GM21528 (cell line): ENCODE data around the gene DNAJC5G.
"Not testable (repeated sequence)": the region's sequence is repeated elsewhere in the genome, so short reads cannot be mapped to it uniquely, and the experiment has no call there.

ENCODE experiments used
- ATAC-seq: cut with Tn5 transposase; IDR thresholded peaks from one replicate; pipeline ENCODE4 v1.9.1; 2021; ENCODE audit warnings: mild to moderate bottlenecking, moderate library complexity; ENCODE audit not compliant: unreplicated experiment, low FRiP score

DNAJC5G gene

GRCh38 chr2:27250652-27251379 lies 24.4 kb upstream of the DNAJC5G start:
- no peak for ATAC-seq

- no peak for ATAC-seq
Measured at GRCh38 chr2:27251766-27252165, 23.5 kb upstream of the DNAJC5G start.

GRCh38 chr2:27255187-27255586 lies 20.0 kb upstream of the DNAJC5G start:
- ATAC-seq, result no peak

- ATAC-seq, result no peak
Measured at GRCh38 chr2:27255660-27256059, 19.6 kb upstream of the DNAJC5G start.

DNA sequence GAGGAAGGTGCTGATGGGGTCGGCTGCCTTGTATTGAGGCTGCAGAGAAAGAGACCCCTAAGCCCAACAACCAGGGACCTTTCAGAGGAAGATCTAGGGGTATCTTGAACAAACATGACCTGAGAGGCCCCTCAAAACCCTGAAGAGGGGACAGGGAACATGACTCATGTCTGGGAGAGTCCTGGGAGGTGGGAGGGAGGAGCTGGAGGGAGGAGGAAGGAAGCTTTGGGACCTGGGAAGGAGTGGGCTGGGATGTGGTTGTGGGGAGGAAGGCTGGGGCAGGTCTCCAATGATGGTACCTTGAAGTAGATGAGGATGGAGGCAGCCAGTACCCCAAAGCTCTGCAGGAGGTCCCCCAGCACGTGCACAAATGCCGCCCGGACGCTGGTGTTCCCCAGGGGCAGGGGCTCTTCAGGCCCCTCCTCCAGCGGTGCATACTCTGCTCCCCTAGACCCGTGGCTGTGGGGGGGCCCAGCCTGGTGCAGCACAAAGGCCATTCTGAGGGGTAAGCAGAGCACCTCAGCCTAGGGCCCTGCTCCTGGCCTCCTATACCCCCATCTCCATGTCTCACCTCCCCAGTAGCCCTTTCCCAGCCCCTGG lies 18.3 kb upstream of the DNAJC5G start:
- ATAC-seq, result no peak

DNA sequence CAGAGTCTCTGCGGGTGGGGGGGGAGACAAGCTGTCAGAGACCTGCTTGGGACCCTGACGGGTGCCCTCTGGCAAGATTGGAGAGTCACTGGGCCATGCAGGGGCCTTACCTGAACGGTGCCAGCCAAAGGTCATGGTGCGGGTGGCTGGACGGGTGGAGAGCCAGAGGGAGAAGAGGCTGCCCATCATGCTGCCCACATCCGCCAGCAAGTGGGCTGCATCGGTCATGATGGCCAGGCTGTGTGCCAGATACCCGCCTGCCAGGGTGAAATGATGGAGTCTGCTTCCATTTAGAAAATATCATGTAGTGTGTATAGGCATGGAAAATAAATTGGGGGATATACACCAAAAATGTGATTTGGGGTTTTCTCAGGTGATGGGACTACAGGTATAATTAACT lies 17.2 kb upstream of the DNAJC5G start:
- no peak for ATAC-seq

DNA sequence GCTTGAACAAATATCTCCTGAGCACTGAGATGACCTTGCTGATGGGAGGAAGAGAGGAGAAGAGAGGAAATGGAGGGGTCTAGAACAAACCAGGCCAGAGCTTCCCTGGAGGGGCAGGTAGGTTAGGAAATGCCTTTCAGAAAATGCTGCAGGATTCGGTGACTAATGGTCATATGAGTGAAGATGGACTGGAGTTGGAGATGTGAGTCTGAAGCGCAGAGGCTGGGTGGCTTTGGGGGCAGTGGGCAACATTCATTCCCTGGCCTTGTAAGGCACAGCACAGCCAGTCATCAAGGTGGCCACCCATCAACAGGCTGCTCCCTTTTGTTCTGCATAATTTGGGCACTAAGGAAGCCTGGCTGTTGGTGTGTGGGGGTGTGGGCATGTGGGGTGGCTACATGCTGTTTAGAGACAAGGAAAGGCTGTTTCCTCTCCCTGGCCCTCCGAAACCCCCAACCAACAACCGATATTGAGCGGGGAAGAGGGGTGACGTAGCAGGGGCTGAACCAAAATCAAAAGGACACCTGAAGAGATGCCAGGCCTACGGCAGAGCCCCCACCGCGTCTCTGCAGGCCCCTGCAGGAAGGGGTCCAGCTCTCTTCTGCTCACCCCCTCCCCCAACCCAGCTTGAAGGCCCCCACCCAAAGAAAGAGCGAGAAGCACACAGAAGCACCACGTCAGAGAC lies 13.8 kb upstream of the DNAJC5G start:
- ATAC-seq, result no peak

DNA sequence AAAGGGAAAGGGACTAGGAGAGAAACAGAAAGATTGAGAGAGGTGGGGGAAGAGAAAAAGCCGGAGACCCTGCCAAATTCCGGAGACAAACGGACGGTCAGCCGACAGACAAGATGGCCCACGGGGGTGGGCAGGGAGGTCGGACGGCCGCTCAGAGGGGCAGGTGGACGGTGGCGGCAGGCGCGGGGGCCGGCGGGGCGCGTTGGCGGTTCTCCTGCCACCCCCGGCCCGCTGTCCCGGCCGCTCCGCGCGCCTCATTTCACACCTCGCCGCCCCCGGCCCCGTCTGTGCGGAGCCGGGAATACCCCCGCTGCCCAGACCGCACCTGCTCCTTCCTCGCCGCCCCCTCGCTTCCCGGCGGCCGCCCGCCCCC lies 13.3 kb upstream of the DNAJC5G start:
- no peak for ATAC-seq

DNA sequence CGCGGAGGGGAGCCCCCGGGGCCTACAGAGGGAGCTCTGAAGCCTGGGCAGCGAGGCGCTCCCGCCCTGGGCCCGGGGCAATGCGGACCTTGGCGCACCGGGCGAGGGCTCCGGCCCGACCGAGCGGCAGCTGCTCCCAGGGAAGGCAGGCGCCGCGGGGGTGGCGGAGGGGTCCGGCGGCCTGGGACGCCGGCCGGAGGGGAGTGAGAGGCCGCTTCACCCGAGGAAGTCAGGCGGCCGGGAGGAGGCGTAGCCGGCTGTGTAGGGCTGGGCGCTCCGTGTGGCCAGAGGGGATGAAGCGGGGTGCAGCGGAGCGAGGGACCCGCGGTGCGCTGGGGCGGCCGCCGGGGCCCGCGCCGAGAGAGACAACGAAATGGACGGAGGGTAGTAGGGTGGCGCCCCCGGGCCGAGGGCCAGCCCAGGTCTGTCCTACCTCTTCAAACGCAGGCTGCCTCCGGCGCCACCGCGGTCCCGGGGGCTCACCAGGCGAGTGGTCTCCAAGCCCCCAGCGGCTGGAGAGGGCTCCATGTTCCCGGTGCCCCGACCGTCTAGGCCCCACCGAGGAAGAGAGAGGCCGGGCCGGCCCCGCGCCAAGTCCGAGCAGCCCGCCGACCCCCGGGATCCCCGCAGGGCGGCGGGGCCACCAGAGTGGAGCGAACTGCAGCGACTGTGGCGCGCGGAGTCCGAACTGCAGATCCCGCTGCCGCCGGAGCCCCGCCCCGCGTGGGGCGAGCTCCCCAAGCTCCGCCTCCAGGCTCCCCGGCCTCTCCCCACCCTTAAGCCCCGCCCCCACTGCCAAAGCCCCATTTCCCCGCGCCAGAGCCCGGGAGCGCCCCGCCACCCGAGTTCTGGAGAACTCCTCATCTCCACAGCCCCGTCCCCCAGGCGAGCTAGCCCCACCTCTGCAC lies 12.6 kb upstream of the DNAJC5G start, which contains the start of gene SLC30A3:
SLC30A3 (minus strand) TSS at position 669 of the 908 bp plus-strand sequence; CDS start at position 528, 141 bp downstream.
- ATAC-seq, result no peak

DNA sequence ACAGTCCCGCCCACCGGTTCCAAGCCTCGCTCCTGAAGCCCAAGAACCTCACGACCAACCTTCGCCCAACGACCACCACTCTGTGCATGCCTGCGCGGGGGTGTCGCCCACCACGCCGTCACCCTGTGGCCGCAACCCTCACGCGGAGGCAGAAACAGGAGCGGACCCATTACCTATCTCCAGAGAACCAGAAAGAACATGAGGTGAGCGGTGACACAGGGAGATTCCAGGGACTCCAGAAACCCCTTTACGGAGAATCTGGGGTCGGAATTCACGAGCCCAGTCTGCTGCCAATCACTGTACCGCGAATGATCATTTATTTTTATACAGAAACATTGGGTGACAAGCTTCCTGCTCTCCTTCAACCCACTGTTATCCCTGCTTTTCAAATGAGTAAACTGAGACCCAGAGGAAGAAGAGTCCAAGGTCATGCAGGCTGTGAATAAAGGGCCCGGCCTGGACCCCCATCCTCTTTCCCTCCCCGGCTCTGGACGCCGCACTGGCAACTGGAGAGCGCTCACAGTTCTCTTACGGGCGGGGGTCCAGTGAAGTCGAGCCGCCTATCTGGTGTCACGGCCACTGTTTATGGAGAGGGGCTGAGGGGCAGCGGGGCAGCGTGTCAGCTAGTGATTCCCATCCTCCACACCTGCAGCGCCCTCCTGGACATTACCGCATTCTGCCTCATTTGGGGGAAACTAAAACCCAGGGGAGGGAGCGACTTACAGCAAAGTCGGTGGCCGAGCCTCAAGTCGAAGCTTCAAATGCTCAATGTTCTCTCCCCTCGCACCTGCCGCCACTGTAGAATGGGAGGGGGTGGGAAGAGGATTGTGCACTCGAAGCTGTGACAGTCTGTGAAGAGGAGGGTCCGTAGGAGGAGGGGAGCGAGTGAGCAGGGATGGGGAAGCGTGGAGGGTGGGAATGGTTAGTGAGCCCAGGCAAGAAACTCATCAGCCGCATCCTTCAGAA lies 11.7 kb upstream of the DNAJC5G start:
- no peak for ATAC-seq

DNA sequence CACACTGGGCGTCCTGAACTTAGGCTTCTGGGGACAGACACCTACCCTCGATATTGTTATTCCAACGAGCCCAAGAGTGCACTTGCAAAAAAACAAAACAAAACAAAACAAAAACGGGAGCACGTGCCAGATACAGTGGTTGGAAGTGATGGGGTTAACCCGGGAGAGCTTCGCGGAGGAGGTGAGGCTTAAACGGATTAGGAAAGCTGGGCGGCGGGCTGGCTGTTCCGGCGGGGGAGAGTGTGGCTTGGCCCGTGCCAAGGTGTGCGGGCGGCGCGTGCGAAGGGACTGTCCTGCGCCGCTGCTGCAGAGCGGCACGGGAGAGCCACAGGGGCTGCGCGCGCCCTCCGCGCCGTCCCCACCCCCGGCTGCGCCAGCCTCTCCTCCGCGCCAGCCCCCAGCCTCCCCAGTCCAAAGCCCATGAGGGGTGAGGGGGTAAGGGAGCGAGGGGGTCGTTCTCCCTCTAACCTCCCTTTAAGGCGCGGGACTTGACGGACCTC lies 10.9 kb upstream of the DNAJC5G start:
- no peak for ATAC-seq

GRCh38 chr2:27264753-27265535 lies 10.3 kb upstream of the DNAJC5G start:
- no peak for ATAC-seq

GRCh38 chr2:27265536-27265870 lies 9.7 kb upstream of the DNAJC5G start:
- no peak for ATAC-seq

- not testable (repeated sequence) for ATAC-seq
Measured at GRCh38 chr2:27268296-27268695, 6.9 kb upstream of the DNAJC5G start.

- no peak for ATAC-seq
Measured at GRCh38 chr2:27270131-27270530, 5.1 kb upstream of the DNAJC5G start.

GRCh38 chr2:27270670-27271069 lies 4.6 kb upstream of the DNAJC5G start:
- no peak for ATAC-seq

GRCh38 chr2:27271631-27272340 lies 3.4 kb upstream of the DNAJC5G start:
- no peak for ATAC-seq
